HEK293T (cell line): Measurements from ENCODE around the gene SNX1.
"Not testable (repeated sequence)": the region's sequence is repeated elsewhere in the genome, so short reads cannot be mapped to it uniquely, and the experiment has no call there.

Source experiments
- CTCF ChIA-PET: fragments of 350-600 bp; formaldehyde crosslinking; extraction: SDS; loops from one replicate; lab custom pipeline; 2021; ENCODE audit warnings: antibody characterized with exemption, inconsistent platforms; lab: Yijun Ruan, JAX
- POLR2A ChIA-PET: fragments of 350-600 bp; formaldehyde crosslinking; extraction: SDS; loops from one replicate; lab custom pipeline; 2020; ENCODE audit warnings: antibody characterized with exemption, inconsistent platforms; lab: Yijun Ruan, JAX
- DNase-seq: peaks from one replicate; pipeline ENCODE4 v3.0.0; 2012; ENCODE audit warnings: mixed read lengths; ENCODE audit errors: extremely low spot score
- ARNT ChIP-seq: fragments of 450-650 bp; IDR thresholded peaks from 2 replicates; pipeline ENCODE4 v1.6.1; 2017; ENCODE audit warnings: mild to moderate bottlenecking
- BHLHE40 ChIP-seq: fragments of 450-650 bp; IDR thresholded peaks from 2 replicates; pipeline ENCODE4 v1.6.1; 2016; ENCODE audit warnings: mild to moderate bottlenecking, moderate library complexity, borderline replicate concordance
- CTBP1 ChIP-seq: fragments of 450-650 bp; IDR thresholded peaks from 2 replicates; pipeline ENCODE4 v1.6.1; 2016; ENCODE audit warnings: borderline replicate concordance
- ELF4 ChIP-seq: fragments of 450-650 bp; IDR thresholded peaks from 2 replicates; pipeline ENCODE4 v1.6.1; 2017; ENCODE audit warnings: antibody characterized with exemption
- FOXA1 ChIP-seq: fragments of 450-650 bp; IDR thresholded peaks from 2 replicates; pipeline ENCODE4 v1.6.1; 2016; ENCODE audit warnings: mild to moderate bottlenecking
- FOXK2 ChIP-seq: fragments of 450-650 bp; IDR thresholded peaks from 2 replicates; pipeline ENCODE4 v1.6.1; 2016; ENCODE audit warnings: mild to moderate bottlenecking
- FOXM1 ChIP-seq: fragments of 450-650 bp; IDR thresholded peaks from 2 replicates; pipeline ENCODE4 v1.6.1; 2017; ENCODE audit warnings: mild to moderate bottlenecking, borderline replicate concordance
- HDGF ChIP-seq: fragments of 450-650 bp; IDR thresholded peaks from 2 replicates; pipeline ENCODE4 v1.6.1; 2017; ENCODE audit warnings: antibody characterized with exemption, borderline replicate concordance
- L3MBTL2 ChIP-seq: fragments of 450-650 bp; conservative IDR thresholded peaks from 2 replicates; pipeline ENCODE4 v1.6.1; 2016; ENCODE audit warnings: mild to moderate bottlenecking
- LEF1 ChIP-seq: fragments of 450-650 bp; IDR thresholded peaks from 2 replicates; pipeline ENCODE4 v1.6.1; 2017; ENCODE audit warnings: mild to moderate bottlenecking, borderline replicate concordance
- NFRKB ChIP-seq: fragments of 450-650 bp; IDR thresholded peaks from 2 replicates; pipeline ENCODE4 v1.6.1; 2016; ENCODE audit warnings: mild to moderate bottlenecking, moderate library complexity
- PKNOX1 ChIP-seq: fragments of 450-650 bp; IDR thresholded peaks from 2 replicates; pipeline ENCODE4 v1.6.1; 2016
- SP1 ChIP-seq: fragments of 450-650 bp; IDR thresholded peaks from 2 replicates; pipeline ENCODE4 v1.6.1; 2017
- SUZ12 ChIP-seq: fragments of 450-650 bp; IDR thresholded peaks from 2 replicates; pipeline ENCODE4 v1.6.1; 2016; ENCODE audit warnings: mild to moderate bottlenecking
- TARDBP ChIP-seq: fragments of 450-650 bp; IDR thresholded peaks from 2 replicates; pipeline ENCODE4 v1.6.1; 2016
- ZNF384 ChIP-seq: fragments of 450-650 bp; IDR thresholded peaks from 2 replicates; pipeline ENCODE4 v1.6.1; 2016

SNX1 gene

GRCh38 chr15:64112073-64112772 is 16.4 kb downstream of the SNX1 start:
- no peak for DNase-seq
- TF ChIP-seq SP1 (no peak), NFRKB (no peak)
- CTCF ChIA-PET, result interaction anchor here (1.0 kb wide), 1 partner anchor 13 kb away, joined by 3 read pairs; no protein-coding TSS in a partner anchor
- POLR2A ChIA-PET, result interaction anchor here (0.8 kb wide), 1 partner anchor 16 kb away, joined by 3 read pairs; the partner anchor contains the start of gene SNX1

- TF ChIP-seq PKNOX1 (no peak), FOXK2 (no peak), ARNT (no peak), FOXM1 (no peak), NFRKB (no peak)
- CTCF ChIA-PET, result no interaction called here
- POLR2A ChIA-PET, result no interaction called here
- DNase-seq, result no peak
Measured at GRCh38 chr15:64112904-64113303, 17.1 kb downstream of the SNX1 start.

GRCh38 chr15:64117759-64118487 is 22.1 kb downstream of the SNX1 start:
- POLR2A ChIA-PET, result no interaction called here
- TF ChIP-seq ZNF384, result no peak
- no peak for TF ChIP-seq SUZ12
- TF ChIP-seq LEF1, result no peak
- TF ChIP-seq FOXA1, result no peak
- no peak for TF ChIP-seq NFRKB
- TF ChIP-seq BHLHE40, result no peak
- TF ChIP-seq ARNT, result no peak
- no peak for TF ChIP-seq ELF4
- TF ChIP-seq HDGF, result no peak
- no peak for TF ChIP-seq PKNOX1
- no peak for TF ChIP-seq FOXM1
- no peak for TF ChIP-seq CTBP1
- TF ChIP-seq TARDBP, result no peak
- TF ChIP-seq FOXK2, result no peak
- TF ChIP-seq SP1, result no peak
- TF ChIP-seq L3MBTL2, result no peak
- CTCF ChIA-PET, result no interaction called here
- DNase-seq, result no peak

GRCh38 chr15:64120322-64120721 is 24.5 kb downstream of the SNX1 start:
- POLR2A ChIA-PET, CTCF ChIA-PET, DNase-seq: not testable (repeated sequence)

- TF ChIP-seq SUZ12 (no peak), FOXM1 (no peak), SP1 (no peak)
- POLR2A ChIA-PET, result no interaction called here
- CTCF ChIA-PET, result no interaction called here
- DNase-seq, result no peak
Measured at GRCh38 chr15:64121614-64122013, 25.8 kb downstream of the SNX1 start.

- TF ChIP-seq FOXM1 (no peak), SP1 (no peak), SUZ12 (no peak), BHLHE40 (no peak), NFRKB (no peak), FOXA1 (no peak), ARNT (no peak), HDGF (no peak), L3MBTL2 (no peak), ZNF384 (no peak), TARDBP (no peak), CTBP1 (no peak), LEF1 (no peak), PKNOX1 (no peak), FOXK2 (no peak), ELF4 (no peak)
- DNase-seq, result no peak
- CTCF ChIA-PET, result no interaction called here
- POLR2A ChIA-PET, result no interaction called here
Measured at GRCh38 chr15:64122444-64122843, 26.7 kb downstream of the SNX1 start.

GRCh38 chr15:64122936-64123351 is 27.2 kb downstream of the SNX1 start:
- ChIA-PET POLR2A (no interaction called here), CTCF (no interaction called here)
- DNase-seq, result no peak
- TF ChIP-seq CTBP1 (no peak), L3MBTL2 (no peak), PKNOX1 (no peak), LEF1 (no peak), BHLHE40 (no peak), ZNF384 (no peak), SP1 (no peak), FOXM1 (no peak), FOXA1 (no peak), ELF4 (no peak), NFRKB (no peak), ARNT (no peak)
